GM12891 (cell line): Measurements from ENCODE around the gene KRTAP12-3.

Experiments
- DNase-seq: peaks from one replicate; pipeline ENCODE4 v3.0.0; 2011; ENCODE audit warnings: low spot score; ENCODE audit not compliant: insufficient read length
- FAIRE-seq: peaks from 2 replicates; lab custom pipeline; 2011; peaks lifted over from hg19 to GRCh38; lab: Jason Lieb, UNC
- PAX5 ChIP-seq: IDR thresholded peaks from 2 replicates; pipeline ENCODE4 v1.6.1; 2011; ENCODE audit warnings: low read length, moderate library complexity, mild to moderate bottlenecking; ENCODE audit not compliant: insufficient read depth, severe bottlenecking
- POLR2A ChIP-seq: IDR thresholded peaks from 2 replicates; pipeline ENCODE4 v1.6.1; 2011; ENCODE audit warnings: low read depth, low read length, control low read depth
- POLR2AphosphoS5 ChIP-seq: IDR thresholded peaks from 2 replicates; pipeline ENCODE4 v1.6.1; 2011; ENCODE audit warnings: low read depth, low read length, control low read depth
- POU2F2 ChIP-seq: IDR thresholded peaks from 2 replicates; pipeline ENCODE4 v1.6.1; 2011; ENCODE audit warnings: low read depth, mild to moderate bottlenecking, control low read depth, low read length, moderate library complexity
- SPI1 ChIP-seq: IDR thresholded peaks from 2 replicates; pipeline ENCODE4 v1.6.1; 2011; ENCODE audit warnings: low read depth, low read length, control low read depth
- TAF1 ChIP-seq: IDR thresholded peaks from 2 replicates; pipeline ENCODE4 v1.6.1; 2011; ENCODE audit warnings: low read depth, low read length, control low read depth

The KRTAP12-3 gene

GRCh38 chr21:44615911-44616590 is 41.7 kb upstream of the KRTAP12-3 start:
- TF ChIP-seq POLR2A = no peak
- TF ChIP-seq SPI1 = no peak
- TF ChIP-seq POU2F2 = no peak
- no peak for TF ChIP-seq TAF1
- no peak for TF ChIP-seq PAX5
- no peak for TF ChIP-seq POLR2AphosphoS5
- no peak for FAIRE-seq
- DNase-seq = no peak

DNA sequence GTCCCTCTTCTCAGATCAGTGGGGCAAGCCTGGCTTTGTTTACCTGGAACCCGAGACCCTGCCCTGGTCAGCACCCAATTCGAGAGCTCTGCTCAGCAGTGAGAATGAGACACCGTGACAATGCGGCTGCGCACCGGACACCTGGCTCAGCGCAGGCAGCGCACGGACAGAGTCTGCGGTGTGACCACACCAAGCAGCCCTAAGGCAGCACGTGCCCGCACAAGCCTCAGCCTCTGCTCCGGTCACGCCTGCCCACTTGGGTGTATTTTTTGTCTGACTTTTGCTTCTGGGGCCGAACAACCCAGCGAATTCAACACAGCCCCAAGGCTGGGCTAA is 41.2 kb upstream of the KRTAP12-3 start:
- no peak for DNase-seq
- no peak for TF ChIP-seq POLR2AphosphoS5
- TF ChIP-seq PAX5 = no peak
- no peak for TF ChIP-seq TAF1
- TF ChIP-seq SPI1 = no peak
- no peak for TF ChIP-seq POU2F2
- TF ChIP-seq POLR2A = no peak
- FAIRE-seq = no peak

GRCh38 chr21:44617071-44617501 is 40.6 kb upstream of the KRTAP12-3 start:
- DNase-seq (no peak), FAIRE-seq (no peak)
- no peak for TF ChIP-seq POLR2A
- TF ChIP-seq PAX5 = no peak
- TF ChIP-seq SPI1 = no peak
- TF ChIP-seq TAF1 = no peak
- no peak for TF ChIP-seq POU2F2
- no peak for TF ChIP-seq POLR2AphosphoS5

DNA sequence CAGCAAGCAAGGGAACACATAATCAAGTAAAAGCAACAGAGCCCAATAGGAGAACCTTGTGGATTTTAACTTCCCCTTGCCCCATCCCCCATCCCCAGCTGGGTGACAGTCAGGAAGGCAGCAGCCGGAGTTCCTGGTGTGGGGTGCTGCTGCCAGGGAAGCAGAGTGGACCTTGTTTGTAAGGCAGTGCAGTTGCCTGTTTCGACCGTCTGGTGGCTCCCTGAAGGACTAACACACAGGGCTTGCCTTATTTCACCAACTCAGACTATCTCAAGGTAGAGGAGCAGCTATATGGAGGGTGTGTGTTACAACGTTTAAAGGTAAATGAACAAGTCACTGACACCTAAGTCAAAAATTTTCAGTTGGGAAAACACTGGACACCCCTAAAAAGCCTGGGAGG is 39.2 kb upstream of the KRTAP12-3 start:
- TF ChIP-seq TAF1 (no peak), PAX5 (no peak), SPI1 (no peak), POLR2A (no peak), POLR2AphosphoS5 (no peak), POU2F2 (no peak)
- FAIRE-seq (no peak), DNase-seq (no peak)

DNA sequence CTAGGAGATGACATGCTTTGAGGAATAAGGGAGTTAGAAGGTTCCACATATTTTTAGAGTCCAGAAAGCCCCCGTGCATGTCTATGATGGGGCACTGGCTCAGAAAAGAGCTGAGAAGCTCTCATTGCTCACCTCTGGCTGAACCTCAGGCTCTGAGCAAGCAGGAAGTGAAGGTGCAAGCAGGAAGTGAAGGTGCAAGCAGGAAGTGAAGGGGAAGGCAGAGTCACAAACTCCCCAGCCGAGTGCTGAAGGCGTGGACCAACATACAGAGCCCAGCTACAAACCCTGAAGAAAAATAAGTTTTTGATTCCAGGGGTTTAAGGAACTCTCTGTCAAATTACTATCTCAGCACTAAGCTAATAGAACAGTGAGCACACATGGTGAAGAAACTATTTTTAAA is 38.8 kb upstream of the KRTAP12-3 start:
- TF ChIP-seq TAF1 = no peak
- TF ChIP-seq POLR2AphosphoS5 = no peak
- no peak for TF ChIP-seq PAX5
- TF ChIP-seq SPI1 = no peak
- no peak for TF ChIP-seq POLR2A
- no peak for TF ChIP-seq POU2F2
- DNase-seq (no peak), FAIRE-seq (no peak)

GRCh38 chr21:44619886-44620285 is 37.8 kb upstream of the KRTAP12-3 start:
- no peak for TF ChIP-seq POU2F2
- TF ChIP-seq PAX5 = no peak
- TF ChIP-seq SPI1 = no peak
- TF ChIP-seq POLR2A = no peak
- no peak for TF ChIP-seq TAF1
- FAIRE-seq (no peak), DNase-seq (no peak)

GRCh38 chr21:44623575-44623974 is 34.2 kb upstream of the KRTAP12-3 start:
- no peak for FAIRE-seq
- no peak for DNase-seq
- TF ChIP-seq PAX5 (no peak), SPI1 (no peak), POLR2AphosphoS5 (no peak), TAF1 (no peak), POU2F2 (no peak), POLR2A (no peak)

DNA sequence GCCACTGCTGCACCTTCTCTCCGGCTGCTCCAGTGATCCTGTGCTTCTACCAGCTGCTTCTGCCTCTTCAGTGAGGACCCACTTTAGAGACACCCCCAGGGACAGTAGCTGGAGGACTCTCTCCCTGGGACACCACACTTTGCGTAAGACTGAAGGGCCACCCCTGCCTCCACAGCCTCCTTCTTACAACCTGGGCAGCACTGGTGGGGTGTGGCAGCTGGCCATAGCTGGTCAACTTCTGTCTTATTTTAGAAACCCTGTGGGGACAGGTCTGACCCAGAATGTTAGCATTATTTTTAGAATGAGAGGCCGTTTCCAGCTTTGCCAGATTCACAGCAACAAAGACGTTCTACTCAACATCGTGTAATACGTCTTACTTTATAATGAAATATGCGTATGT is 32.0 kb upstream of the KRTAP12-3 start:
- DNase-seq (no peak), FAIRE-seq (no peak)
- TF ChIP-seq POLR2AphosphoS5 (no peak), POLR2A (no peak), TAF1 (no peak), POU2F2 (no peak), PAX5 (no peak), SPI1 (no peak)

DNA sequence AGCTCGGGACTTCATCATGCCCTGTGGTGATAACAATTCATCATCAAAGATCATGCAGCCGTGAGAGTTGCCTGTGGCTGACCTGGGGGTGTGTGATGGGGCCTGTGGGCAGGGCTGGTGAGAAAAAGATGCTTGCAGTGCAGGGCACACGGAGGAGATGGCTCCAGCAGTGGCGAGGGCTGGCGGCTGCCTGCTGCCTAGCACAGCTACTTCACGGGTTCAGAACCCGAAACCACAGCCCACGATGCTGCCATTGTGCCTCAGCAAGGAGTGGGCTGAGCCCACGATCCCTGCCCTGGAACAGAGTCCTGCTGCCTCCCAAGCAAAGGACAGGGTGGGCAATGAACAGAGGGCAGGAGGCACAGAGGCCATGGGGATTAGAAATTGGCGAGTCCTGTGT is 31.5 kb upstream of the KRTAP12-3 start:
- DNase-seq (no peak), FAIRE-seq (no peak)
- TF ChIP-seq PAX5 = no peak
- no peak for TF ChIP-seq TAF1
- TF ChIP-seq POLR2A = no peak
- no peak for TF ChIP-seq POU2F2
- TF ChIP-seq POLR2AphosphoS5 = no peak
- TF ChIP-seq SPI1 = no peak
